NCI-H460 (cell line): ENCODE measurements around the gene CARF. TPM values are rescaled to one million over a fixed set of nuclear protein-coding genes. Genes with fewer than 3 reads are reported as not detected.

ENCODE experiments used
- DNase-seq: peaks from one replicate; pipeline ENCODE4 v3.0.0-alpha.2; 2016; ENCODE audit warnings: low read depth; ENCODE audit errors: extremely low read depth
- small RNA-seq, 2 experiments: library from RNA; depleted of rRNA; stranded (forward); fragments of <200 nt; gene quantifications; one replicate each; pipeline ENCODE3, GENCODE V24; 2014
- total RNA-seq: library from RNA; depleted of rRNA; stranded (reverse); fragments of >200 nt; shearing (Covaris generic); gene quantifications from 2 replicates; pipeline ENCODE4 v1.2.3, GENCODE V29; 2014; rRNA removed

CARF gene
- total RNA-seq, 1 experiment from 2014 or later, result 5.2 TPM

DNA sequence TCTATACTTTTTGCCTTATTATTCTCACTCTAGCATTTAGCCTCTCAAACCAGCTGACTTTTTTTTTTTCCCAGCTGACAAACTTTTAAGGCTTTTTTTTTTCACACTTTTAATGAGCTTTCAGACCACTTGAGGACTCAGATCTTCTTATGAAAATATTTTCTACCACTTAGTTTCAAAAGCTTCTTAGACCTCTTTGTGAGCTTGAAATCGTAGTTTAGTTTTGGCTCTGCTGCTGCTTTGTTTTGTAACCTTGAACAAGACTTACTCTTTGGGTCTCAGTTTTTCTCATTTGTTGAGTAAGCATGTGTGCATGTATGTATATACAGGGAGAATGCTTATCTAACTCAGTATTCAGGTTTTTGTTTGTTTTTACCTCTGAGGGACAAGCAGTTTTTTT is 106.1 kb downstream of the CARF start:
- DNase-seq, result no peak

DNA sequence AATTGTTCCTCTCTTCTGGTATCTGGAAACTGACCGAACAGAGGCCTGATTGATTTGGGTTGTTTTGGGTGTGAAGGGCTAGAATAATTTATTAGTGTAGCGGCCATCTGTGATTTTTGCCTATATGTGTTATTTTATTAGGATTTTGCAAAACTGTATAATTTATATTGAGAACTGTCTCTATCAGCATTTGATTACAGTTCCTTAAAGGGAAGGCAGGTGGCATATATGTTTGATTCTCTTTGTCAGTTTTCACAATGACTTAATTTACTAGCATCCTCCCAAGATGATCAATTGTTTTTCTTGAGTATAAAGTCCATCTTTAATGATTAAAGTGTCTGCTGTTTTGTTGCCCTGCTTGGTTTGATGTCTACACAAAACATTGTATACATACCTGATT is 107.1 kb downstream of the CARF start:
- DNase-seq, result no peak

DNA sequence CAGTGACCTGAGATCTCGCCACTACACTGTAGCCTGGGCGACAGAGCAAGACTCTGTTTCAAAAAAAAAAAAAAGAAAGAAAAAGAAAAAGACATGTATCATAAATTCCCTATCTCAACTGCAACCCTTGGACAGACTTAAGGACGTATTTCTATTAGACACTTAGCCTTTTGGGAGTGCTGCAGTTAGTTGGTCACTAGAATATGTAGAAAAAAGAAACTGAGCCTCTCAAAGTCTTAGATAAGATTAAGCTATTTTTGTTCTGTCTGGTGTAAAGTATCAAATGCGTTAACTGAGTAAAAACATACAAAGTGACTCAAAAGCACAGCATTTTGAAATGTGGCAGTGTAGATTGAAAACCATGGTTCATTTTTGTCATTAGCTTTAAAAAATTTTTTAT is 109.9 kb downstream of the CARF start:
- no peak for DNase-seq

DNA sequence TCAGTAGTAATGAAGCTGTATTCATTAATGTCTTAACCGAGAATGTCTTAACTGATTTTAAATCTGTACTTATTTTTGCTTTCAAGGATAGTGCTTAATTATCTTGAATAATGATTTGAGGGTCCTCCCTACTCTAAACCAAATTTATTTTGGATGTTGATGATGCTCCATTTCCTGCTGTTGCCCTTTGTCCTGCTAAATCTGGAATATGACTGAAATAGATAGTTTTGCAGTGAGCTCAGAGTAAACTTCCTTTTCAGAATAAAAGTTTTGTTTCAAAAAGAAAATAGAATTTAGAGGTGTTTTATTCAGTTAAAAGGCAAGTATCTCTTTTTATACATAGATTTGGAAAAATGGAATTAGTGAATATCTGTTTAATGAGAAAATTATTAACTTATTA is 110.7 kb downstream of the CARF start:
- no peak for DNase-seq

DNA sequence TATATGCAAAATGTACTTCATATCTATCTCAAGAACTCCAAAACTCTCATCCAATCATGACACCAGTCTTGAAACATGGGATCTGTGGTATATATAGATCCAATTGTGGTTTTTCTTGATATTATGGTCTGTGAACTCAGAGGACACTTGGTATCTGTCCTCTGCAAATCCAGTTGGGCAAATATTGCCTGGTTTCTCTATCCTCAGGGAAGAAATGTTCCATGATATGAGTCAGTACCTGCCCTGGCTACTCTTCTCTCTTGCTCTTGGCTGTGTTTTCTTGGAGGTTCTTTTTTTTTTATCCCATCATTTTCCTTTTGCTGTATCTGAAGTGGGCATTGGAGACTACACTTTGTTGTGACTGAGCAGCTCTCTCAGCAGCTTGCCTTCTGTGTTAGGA is 113.5 kb downstream of the CARF start:
- DNase-seq, result no peak

DNA sequence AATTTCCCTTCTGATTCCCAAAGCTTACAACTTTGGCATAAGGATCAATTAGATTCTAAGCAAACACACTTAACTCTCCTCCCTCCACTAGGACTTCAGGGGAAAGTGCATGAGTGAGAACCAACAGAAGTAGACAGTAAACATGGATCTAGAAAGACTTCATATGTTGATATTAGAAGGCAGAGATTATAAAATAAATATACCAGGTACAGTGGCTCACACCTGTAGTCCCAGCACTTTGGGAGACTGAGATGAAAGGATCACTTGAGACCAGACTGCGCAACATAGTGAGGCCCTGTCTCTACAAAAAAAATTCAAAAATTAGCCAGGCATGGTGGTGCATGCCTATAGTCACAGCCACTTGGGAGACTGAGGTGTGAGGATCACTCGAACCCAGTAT is 118.5 kb downstream of the CARF start:
- no peak for DNase-seq

DNA sequence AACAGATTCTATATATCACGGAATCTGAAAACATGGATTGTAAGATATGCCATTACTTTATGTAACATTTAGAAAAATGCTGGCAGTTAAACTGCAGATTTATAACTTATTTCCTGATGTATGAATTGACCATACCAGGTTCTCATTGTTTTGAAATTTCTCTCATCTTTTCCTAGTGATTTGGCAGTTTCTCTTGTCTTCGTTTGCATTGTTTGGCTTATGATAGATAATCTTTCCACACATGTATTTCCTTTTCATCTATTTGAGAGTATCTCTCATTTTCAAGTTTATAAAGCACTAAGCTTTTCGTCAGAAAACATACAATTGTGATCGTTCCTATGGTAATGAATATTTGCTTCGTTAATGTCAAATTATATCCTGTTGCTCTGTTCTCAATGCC is 118.9 kb downstream of the CARF start:
- no peak for DNase-seq

DNA sequence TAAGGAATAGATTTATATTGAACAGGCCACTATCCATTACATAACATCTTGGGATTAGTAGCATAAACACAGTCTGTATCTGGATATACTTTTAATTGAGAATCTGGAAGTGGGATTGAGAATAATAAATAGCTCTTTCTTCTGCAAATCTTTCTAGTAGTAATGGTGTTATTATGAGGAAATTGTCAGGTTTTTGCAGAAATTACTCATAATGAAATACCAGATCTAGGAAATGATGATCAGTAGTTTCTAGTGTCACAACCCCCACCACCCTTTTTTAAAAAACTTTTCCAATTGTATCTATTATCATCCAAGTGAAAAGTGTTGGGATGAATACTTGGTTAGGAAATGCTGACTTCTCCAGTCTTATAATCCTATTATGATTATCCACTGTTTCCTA is 121.3 kb downstream of the CARF start:
- DNase-seq, result no peak

DNA sequence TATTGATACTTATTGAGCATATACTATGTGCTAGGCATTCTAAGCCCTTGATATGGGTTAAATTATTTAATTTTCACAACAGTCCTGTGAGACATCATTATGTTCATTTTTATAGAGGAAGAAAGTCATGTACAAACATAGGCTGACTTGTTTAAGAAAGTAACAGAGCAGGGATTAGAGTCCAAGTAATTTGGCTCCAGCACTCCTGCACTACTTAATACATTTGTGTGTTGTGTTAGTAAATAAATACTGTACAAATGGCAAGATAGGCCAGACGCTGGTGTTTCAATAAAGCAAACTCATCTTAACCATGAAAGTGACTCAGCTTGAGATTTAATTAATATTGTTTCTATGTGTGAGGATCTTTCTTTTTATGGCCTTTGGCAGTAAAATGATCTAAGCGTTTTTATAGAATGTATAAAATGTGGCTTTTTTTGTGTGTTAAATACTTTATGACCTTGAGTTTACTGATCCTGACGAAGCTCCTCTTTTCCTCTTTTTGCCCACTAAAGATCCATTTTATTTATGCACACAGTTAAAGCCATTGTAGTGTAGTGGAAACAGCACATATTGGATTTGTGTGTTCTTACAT is 123.9 kb downstream of the CARF start:
- no peak for DNase-seq

Small RNAs within 50 kb of the gene (small RNA-seq; reads per million reads assigned to genes)
- gene AC010900.2, result 0 reads per million in 2 experiments

Other genes with a start within 250 kb of the CARF start
- gene ICA1L, start 40.5 kb upstream of the CARF start, total RNA-seq, result 5.6 and 6.9 TPM in 2 replicates
- 161 and 177 TPM in 2 replicates for gene WDR12, start 602 bp upstream of the CARF start, total RNA-seq
- 16.2 and 23.3 TPM in 2 replicates for gene NBEAL1, start 102.6 kb downstream of the CARF start, total RNA-seq